OCI-LY1 (cell line): ENCODE results near the gene MFAP2.

ENCODE experiments used
- CTCF ChIP-seq: fragments of 200-600 bp; sonication (generic), shearing (Covaris generic); IDR thresholded peaks from 2 replicates; pipeline ENCODE4 v1.5.1; 2017; ENCODE audit warnings: mild to moderate bottlenecking, antibody characterized with exemption, low read length, moderate library complexity, mixed read lengths
- EZH2 ChIP-seq: fragments of 200-600 bp; sonication (generic), shearing (Covaris generic); IDR thresholded peaks from 2 replicates; pipeline ENCODE4 v1.8.0; 2017; ENCODE audit warnings: borderline replicate concordance, mixed run types, mild to moderate bottlenecking, antibody characterized with exemption, low read length, moderate library complexity, mixed read lengths

- no peak for TF ChIP-seq CTCF
- TF ChIP-seq EZH2: no peak
Observed at GRCh38 chr1:17008208-17008855, 27.9 kb upstream of the MFAP2 start.
